Endothelial cell of umbilical vein (primary cell): ENCODE data around the gene GPR158. TPM values are rescaled to one million over a fixed set of nuclear protein-coding genes. Genes with fewer than 3 reads are reported as not detected.

Experiments
- BruUV-seq: library from RNA; stranded (reverse); fragments of 400-500 nt; replicated peaks from 2 replicates; lab custom pipeline; 2021; lab: Mats Ljungman, UMichigan
- CTCF ChIA-PET: fragments of 300-600, 350-600 bp; sonication (Branson Sonifier 250); formaldehyde crosslinking; loops from one replicate; lab custom pipeline; 2021; ENCODE audit warnings: antibody characterized with exemption, inconsistent platforms; lab: Charles Lee
- POLR2A ChIA-PET: fragments of 300-600, 350-600 bp; sonication (Branson Sonifier 250); formaldehyde crosslinking; loops from one replicate; lab custom pipeline; 2021; ENCODE audit warnings: antibody characterized with exemption, inconsistent platforms; lab: Charles Lee
- DNase-seq: peaks from one replicate; pipeline ENCODE4 v3.0.0-alpha.2; 2011; ENCODE audit warnings: low read depth, low spot score
- FAIRE-seq: peaks from 2 replicates; lab custom pipeline; 2011; peaks lifted over from hg19 to GRCh38; lab: Jason Lieb, UNC
- H2AFZ ChIP-seq: 2 replicates; pipeline ENCODE4 v1.6.0; 2012; ENCODE audit warnings: low read depth, low read length, control low read depth, inconsistent platforms
- H3K27ac ChIP-seq: 2 replicates; pipeline ENCODE4 v1.5.1; 2011; ENCODE audit warnings: low read depth, mild to moderate bottlenecking, control low read depth, low read length, moderate library complexity; ENCODE audit not compliant: insufficient read depth
- H3K27me3 ChIP-seq, 2 experiments: 2 replicates each; pipeline versions ENCODE4 v1.6.0 to v1.6.1; 2011; ENCODE audit warnings: low read length in 2 of 2, mixed read lengths in 1 of 2; ENCODE audit not compliant: control insufficient read depth in 2 of 2, insufficient read depth in 2 of 2
- H3K36me3 ChIP-seq, 2 experiments: 2 replicates in 1 of 2; 3 replicates in 1 of 2; pipeline ENCODE4 v1.5.1; 2011; ENCODE audit warnings: low read length in 2 of 2, mild to moderate bottlenecking in 1 of 2, moderate library complexity in 1 of 2; ENCODE audit not compliant: control insufficient read depth in 2 of 2, insufficient read depth in 2 of 2; ENCODE audit errors: extremely low read depth in 1 of 2
- H3K4me1 ChIP-seq: 3 replicates; pipeline ENCODE4 v1.5.1; 2011; ENCODE audit warnings: mild to moderate bottlenecking, low read length; ENCODE audit not compliant: control insufficient read depth, insufficient read depth; ENCODE audit errors: extremely low read depth
- H3K4me2 ChIP-seq: 2 replicates; pipeline ENCODE4 v1.6.1; 2011; ENCODE audit warnings: low read length, control low read depth, mixed read lengths; ENCODE audit not compliant: insufficient read depth
- H3K4me3 ChIP-seq, 3 experiments: fragments of 200-600 bp in 1 of 3; sonication (generic), shearing (Covaris generic) in 1 of 3; replicated peaks in 1 of 3; 2 replicates each; pipeline ENCODE4 v1.5.1; 2011 to 2016; ENCODE audit warnings: control low read depth in 3 of 3, low read length in 3 of 3, mild to moderate bottlenecking in 2 of 3, inconsistent platforms in 1 of 3, low read depth in 1 of 3, moderate library complexity in 1 of 3; ENCODE audit not compliant: insufficient read depth in 1 of 3
- H3K79me2 ChIP-seq: 2 replicates; pipeline ENCODE4 v1.6.0; 2012; ENCODE audit warnings: low read length, inconsistent platforms; ENCODE audit not compliant: control insufficient read depth, insufficient read depth
- H3K9ac ChIP-seq: replicated peaks from 2 replicates; pipeline ENCODE3; 2011; ENCODE audit warnings: low read length, control low read depth; ENCODE audit not compliant: insufficient read depth; ENCODE audit errors: extremely low read depth
- H3K9me1 ChIP-seq: replicated peaks from 3 replicates; pipeline ENCODE4 v1.6.0; 2011; ENCODE audit warnings: mild to moderate bottlenecking, low read length; ENCODE audit not compliant: control insufficient read depth, insufficient read depth; ENCODE audit errors: extremely low read depth
- H3K9me3 ChIP-seq: replicated peaks from 2 replicates; pipeline ENCODE4 v1.5.1; 2012; ENCODE audit warnings: low read length, inconsistent platforms; ENCODE audit not compliant: control insufficient read depth, insufficient read depth
- H4K20me1 ChIP-seq: replicated peaks from 2 replicates; pipeline ENCODE3; 2011; ENCODE audit warnings: mild to moderate bottlenecking, low read length; ENCODE audit not compliant: control insufficient read depth, insufficient read depth; ENCODE audit errors: extremely low read depth
- EZH2 ChIP-seq: IDR thresholded peaks from 2 replicates; pipeline ENCODE4 v1.6.1; 2012; ENCODE audit warnings: borderline replicate concordance, low read depth, mild to moderate bottlenecking, moderate library complexity, low read length, inconsistent platforms; ENCODE audit not compliant: severe bottlenecking
- FOS ChIP-seq: IDR thresholded peaks from 2 replicates; pipeline ENCODE4 v1.6.1; 2011; ENCODE audit warnings: mild to moderate bottlenecking, low read length, moderate library complexity, borderline replicate concordance; ENCODE audit not compliant: insufficient read depth
- GATA2 ChIP-seq: IDR thresholded peaks from 2 replicates; pipeline ENCODE4 v1.7.0; 2011; ENCODE audit warnings: low read depth, mild to moderate bottlenecking, moderate library complexity, mixed read lengths, low read length; ENCODE audit not compliant: insufficient read length, insufficient read depth
- JUN ChIP-seq: IDR thresholded peaks from 2 replicates; pipeline ENCODE4 v1.6.1; 2011; ENCODE audit warnings: borderline replicate concordance, low read depth; ENCODE audit not compliant: insufficient read length, insufficient read depth
- MYC ChIP-seq: IDR thresholded peaks from one replicate; pipeline ENCODE4 v1.6.1; 2011; ENCODE audit warnings: mild to moderate bottlenecking, low read depth, low read length
- POLR2A ChIP-seq: IDR thresholded peaks from 2 replicates; pipeline ENCODE4 v1.6.1; 2012; ENCODE audit warnings: low read depth, mild to moderate bottlenecking, control low read depth, low read length
- POLR2AphosphoS5 ChIP-seq: IDR thresholded peaks from 2 replicates; pipeline ENCODE4 v1.6.1; 2012; ENCODE audit warnings: low read depth, mild to moderate bottlenecking, control low read depth, low read length, moderate library complexity; ENCODE audit not compliant: insufficient read depth
- dilution Hi-C: fragments of 300-500 bp; cut with MboI; formaldehyde crosslinking; loops from one replicate; pipeline ENCODE4 v1.15.0; 2019; ENCODE audit warnings: low sequenced_read_pairs; ENCODE audit not compliant: extremely low pct_ligation_motif_present
- intact Hi-C: fragments of 100-400 bp; cut with micrococcal nuclease; formaldehyde crosslinking; loops from one replicate; pipeline ENCODE4 v1.10.0; 2022
- polyA plus RNA-seq, 4 experiments: library from polyadenylated mRNA; depleted of rRNA in 3 of 4; stranded (reverse) in 3 of 4; unstranded in 1 of 4; fragments of >200 nt; gene quantifications; 2 replicates each; pipeline versions ENCODE4 v1.2.1 to v1.2.3, GENCODE V29; 2011 to 2012; ENCODE audit warnings: missing spikeins in 1 of 4
- total RNA-seq: library from RNA; stranded (reverse); gene quantifications from 2 replicates; pipeline ENCODE4 v1.2.3, GENCODE V29; 2021
- TF ChIP-seq, protein P1 (sequence below), 2 donors: IDR thresholded peaks; 1 replicate in 1 of 2; 2 replicates in 1 of 2; pipeline ENCODE4 v1.5.1; 2011; ENCODE audit warnings: low read length in 2 of 2, mild to moderate bottlenecking in 2 of 2, moderate library complexity in 2 of 2, control low read depth in 1 of 2, inconsistent platforms in 1 of 2, low read depth in 1 of 2; ENCODE audit not compliant: insufficient read depth in 1 of 2; ENCODE audit errors: extremely low read depth in 1 of 2
- TF ChIP-seq, protein P2 (sequence below): IDR thresholded peaks from 2 replicates; pipeline ENCODE4 v1.6.1; 2011; ENCODE audit not compliant: insufficient read depth, insufficient read length

Gene GPR158
- total and polyA plus RNA-seq, 2 donors (not counting 3 experiments of a cell fraction or from before 2014, with no cell fraction given) = not detected

DNA sequence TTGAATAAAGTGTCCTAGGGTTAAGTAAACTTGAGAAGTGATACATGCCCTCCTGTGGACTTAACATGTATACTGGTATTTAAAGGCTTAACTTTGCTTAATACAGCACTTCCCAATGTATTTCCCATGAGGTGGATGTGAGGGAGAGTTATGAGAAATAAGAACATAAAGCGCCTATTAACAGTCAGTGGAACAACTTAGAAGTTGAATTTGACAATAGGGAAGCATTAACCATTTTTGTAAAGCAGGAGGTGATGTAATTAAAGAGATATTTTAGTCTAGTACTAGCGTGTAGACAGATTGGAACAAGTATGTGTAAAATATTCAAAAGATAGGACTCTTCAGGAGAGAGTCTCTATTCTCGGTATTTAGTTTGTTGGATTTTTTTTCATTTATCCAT is 322.4 kb downstream of the GPR158 start:
- Histone ChIP-seq H2AFZ (no peak overlapping the region), H3K4me2 (no peak overlapping the region), H3K79me2 (no peaks in the 10 kb centered on the region), H3K27me3 (no peaks in the 10 kb centered on the region), H3K36me3 (no peaks in the 10 kb centered on the region), H3K4me1 (peaks cover 20% of the 10 kb centered on the region), H3K9ac (no peak overlapping the region), H3K27ac (no peak overlapping the region), H3K9me3 (no peaks in the 10 kb centered on the region), H3K4me3 (no peak overlapping the region), H4K20me1 (no peaks in the 10 kb centered on the region), H3K9me1 (no peaks in the 10 kb centered on the region)
- CTCF ChIA-PET = interaction anchor here (0.8 to 1.4 kb wide), 2 partner anchors 9 to 39 kb away, joined by 3 to 5 read pairs; no protein-coding TSS in a partner anchor
- intact Hi-C loops (no loop called here), dilution Hi-C loops (no loop called here)
- FAIRE-seq = no peak
- POLR2A ChIA-PET = no interaction called here
- no TSS peak for BruUV-seq
- TF ChIP-seq, protein P1, sequence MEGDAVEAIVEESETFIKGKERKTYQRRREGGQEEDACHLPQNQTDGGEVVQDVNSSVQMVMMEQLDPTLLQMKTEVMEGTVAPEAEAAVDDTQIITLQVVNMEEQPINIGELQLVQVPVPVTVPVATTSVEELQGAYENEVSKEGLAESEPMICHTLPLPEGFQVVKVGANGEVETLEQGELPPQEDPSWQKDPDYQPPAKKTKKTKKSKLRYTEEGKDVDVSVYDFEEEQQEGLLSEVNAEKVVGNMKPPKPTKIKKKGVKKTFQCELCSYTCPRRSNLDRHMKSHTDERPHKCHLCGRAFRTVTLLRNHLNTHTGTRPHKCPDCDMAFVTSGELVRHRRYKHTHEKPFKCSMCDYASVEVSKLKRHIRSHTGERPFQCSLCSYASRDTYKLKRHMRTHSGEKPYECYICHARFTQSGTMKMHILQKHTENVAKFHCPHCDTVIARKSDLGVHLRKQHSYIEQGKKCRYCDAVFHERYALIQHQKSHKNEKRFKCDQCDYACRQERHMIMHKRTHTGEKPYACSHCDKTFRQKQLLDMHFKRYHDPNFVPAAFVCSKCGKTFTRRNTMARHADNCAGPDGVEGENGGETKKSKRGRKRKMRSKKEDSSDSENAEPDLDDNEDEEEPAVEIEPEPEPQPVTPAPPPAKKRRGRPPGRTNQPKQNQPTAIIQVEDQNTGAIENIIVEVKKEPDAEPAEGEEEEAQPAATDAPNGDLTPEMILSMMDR (IDR thresholded peaks at IDR 0.05; ENCODE audit: extremely low read depth in 1 of 2, insufficient read depth in 1 of 2, low read depth in 1 of 2, low read length in 2 of 2) = no peak
- TF ChIP-seq, protein P2, sequence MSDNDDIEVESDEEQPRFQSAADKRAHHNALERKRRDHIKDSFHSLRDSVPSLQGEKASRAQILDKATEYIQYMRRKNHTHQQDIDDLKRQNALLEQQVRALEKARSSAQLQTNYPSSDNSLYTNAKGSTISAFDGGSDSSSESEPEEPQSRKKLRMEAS = no peak
- TF ChIP-seq POLR2A = no peak
- no peak for TF ChIP-seq MYC
- TF ChIP-seq POLR2AphosphoS5 = no peak
- no peak for TF ChIP-seq EZH2
- no peak for TF ChIP-seq JUN
- TF ChIP-seq FOS = no peak
- TF ChIP-seq GATA2 = no peak
- no peak for DNase-seq
